GM18520 (cell line): ENCODE measurements around the gene DBNDD2.

Experiments
- ATAC-seq: cut with Tn5 transposase; IDR thresholded peaks from one replicate; pipeline ENCODE4 v1.9.1; 2021; ENCODE audit not compliant: unreplicated experiment

Gene DBNDD2

GRCh38 chr20:45448270-45448669, 40.2 kb downstream of the DBNDD2 start:
- ATAC-seq: no peak

- ATAC-seq: no peak
Measured at GRCh38 chr20:45449528-45449927, 41.4 kb downstream of the DBNDD2 start.

- ATAC-seq: no peak
Measured at GRCh38 chr20:45450097-45450818, 42.2 kb downstream of the DBNDD2 start.

GRCh38 chr20:45452238-45452637, 44.1 kb downstream of the DBNDD2 start:
- ATAC-seq: no peak

GRCh38 chr20:45452772-45453691, 44.9 kb downstream of the DBNDD2 start:
- no peak for ATAC-seq

- no peak for ATAC-seq
Measured at GRCh38 chr20:45456632-45457031, 48.5 kb downstream of the DBNDD2 start.

GRCh38 chr20:45459606-45460005, 51.5 kb downstream of the DBNDD2 start:
- ATAC-seq: no peak
